Thoracic aorta (tissue), 2 donors: ENCODE results near the gene LMTK3. TPM values are rescaled to one million over a fixed set of nuclear protein-coding genes. Genes with fewer than 3 reads are reported as not detected.
"Not testable (repeated sequence)": the region's sequence is repeated elsewhere in the genome, so short reads cannot be mapped to it uniquely, and the experiment has no call there.

Source experiments
- ATAC-seq: fragments of 150-250 bp; one replicate; pipeline ENCODE4 v1.8.0; 2017; ENCODE audit warnings: low read depth; ENCODE audit not compliant: insufficient number of reproducible peaks, low FRiP score
- DNase-seq: peaks from one replicate; pipeline ENCODE4 v3.0.0-alpha.2; 2020; ENCODE audit warnings: low spot score
- H3K27ac ChIP-seq, 2 donors: fragments of 200-600 bp; sonication (generic); 1 replicate in 1 of 2; 2 replicates in 1 of 2; pipeline ENCODE4 v1.5.1; 2016; ENCODE audit warnings: mild to moderate bottlenecking in 2 of 2, moderate library complexity in 2 of 2
- H3K27me3 ChIP-seq: fragments of 200-600 bp; sonication (generic); replicated peaks from 2 replicates; pipeline ENCODE4 v1.6.0; 2016; ENCODE audit warnings: mild to moderate bottlenecking; ENCODE audit not compliant: insufficient read depth
- H3K36me3 ChIP-seq: fragments of 200-600 bp; sonication (generic); one replicate; pipeline ENCODE4 v1.5.1; 2016
- H3K4me1 ChIP-seq, 2 donors: fragments of 200-600 bp; sonication (generic); 1 replicate in 1 of 2; 2 replicates in 1 of 2; pipeline versions ENCODE4 v1.5.1 to v1.6.0; 2016; ENCODE audit warnings: low read depth in 2 of 2, mild to moderate bottlenecking in 1 of 2; ENCODE audit not compliant: control insufficient read depth in 1 of 2
- H3K4me3 ChIP-seq: fragments of 200-600 bp; sonication (generic); 2 replicates; pipeline ENCODE4 v1.5.1; 2016; ENCODE audit warnings: mild to moderate bottlenecking
- H3K9me3 ChIP-seq: fragments of 200-600 bp; sonication (generic); 2 replicates; pipeline ENCODE4 v1.5.1; 2016
- CTCF ChIP-seq: fragments of 200-600 bp; sonication (generic); IDR thresholded peaks from one replicate; pipeline ENCODE4 v1.5.1; 2019; ENCODE audit warnings: antibody characterized with exemption
- total RNA-seq, 2 donors: library from RNA; depleted of rRNA; stranded (reverse); fragments of >200 nt; gene quantifications; one replicate each; pipeline versions ENCODE4 v1.1.0 to v1.2.3, GENCODE V29; 2016

LMTK3 gene
- total RNA-seq, 2 donors from 2014 or later, result 0.41 to 4.5 TPM

GRCh38 chr19:48524732-48525131, 13.1 kb upstream of the LMTK3 start:
- Histone ChIP-seq H3K36me3 (no peaks in the 10 kb centered on the region), H3K27me3 (no peaks in the 10 kb centered on the region), H3K9me3 (peaks cover 33% of the 10 kb centered on the region), H3K4me3 (no peak overlapping the region), H3K27ac (no peak overlapping the region), H3K4me1 (no peaks in the 10 kb centered on the region)
- TF ChIP-seq CTCF, result no peak
- no peak for ATAC-seq
- DNase-seq, result no peak

GRCh38 chr19:48524221-48524620, 12.6 kb upstream of the LMTK3 start:
- Histone ChIP-seq H3K9me3 (peaks cover 31% of the 10 kb centered on the region), H3K36me3 (no peaks in the 10 kb centered on the region), H3K27me3 (no peaks in the 10 kb centered on the region), H3K4me3 (no peak overlapping the region), H3K27ac (no peak overlapping the region), H3K4me1 (no peaks in the 10 kb centered on the region)
- ATAC-seq (no peak), DNase-seq (no peak)
- TF ChIP-seq CTCF, result no peak

GRCh38 chr19:48520134-48520533, 8.5 kb upstream of the LMTK3 start:
- Histone ChIP-seq H3K27me3 (no peaks in the 10 kb centered on the region), H3K4me1 (no peaks in the 10 kb centered on the region), H3K27ac (no peak overlapping the region), H3K9me3 (peaks cover 5% of the 10 kb centered on the region), H3K4me3 (no peak overlapping the region), H3K36me3 (no peaks in the 10 kb centered on the region)
- TF ChIP-seq CTCF, result no peak
- no peak for DNase-seq
- no peak for ATAC-seq

GRCh38 chr19:48519426-48519825, 7.8 kb upstream of the LMTK3 start:
- H3K27me3 ChIP-seq, H3K4me1 ChIP-seq, H3K9me3 ChIP-seq, ATAC-seq, H3K27ac ChIP-seq, DNase-seq, H3K4me3 ChIP-seq, H3K36me3 ChIP-seq: not testable (repeated sequence)

- DNase-seq (no peak), ATAC-seq (no peak)
- Histone ChIP-seq H3K27me3 (no peaks in the 10 kb centered on the region), H3K27ac (no peak overlapping the region), H3K9me3 (no peaks in the 10 kb centered on the region), H3K4me3 (no peak overlapping the region), H3K4me1 (no peaks in the 10 kb centered on the region), H3K36me3 (no peaks in the 10 kb centered on the region)
- TF ChIP-seq CTCF, result no peak
These were observed 6.6 kb upstream of the LMTK3 start for GRCh38 chr19:48518207-48518606.

- no peak for TF ChIP-seq CTCF
- no peak overlapping the region for H3K4me3 ChIP-seq
- no peaks in the 10 kb centered on the region for H3K36me3 ChIP-seq
- no peaks in the 10 kb centered on the region for H3K4me1 ChIP-seq
- ATAC-seq, result no peak
- no peak for DNase-seq
- no peak overlapping the region for H3K27ac ChIP-seq
- no peaks in the 10 kb centered on the region for H3K27me3 ChIP-seq
- H3K9me3 ChIP-seq, result no peaks in the 10 kb centered on the region
These were observed 4.9 kb upstream of the LMTK3 start for GRCh38 chr19:48516536-48516935.
